H9 (cell line): ENCODE measurements around the gene LRMDA. TPM values are rescaled to one million over a fixed set of nuclear protein-coding genes. Genes with fewer than 3 reads are reported as not detected.

ENCODE experiments used
- DNase-seq: peaks from one replicate; pipeline ENCODE4 v3.0.0-alpha.2; 2017
- H2AFZ ChIP-seq: one replicate; pipeline ENCODE4 v1.6.1; 2013; ENCODE audit warnings: mild to moderate bottlenecking, low read length, control low read depth, moderate library complexity
- H2AK5ac ChIP-seq: 2 replicates; pipeline ENCODE4 v1.6.1; 2013; ENCODE audit warnings: low read length, control low read depth, mixed read lengths; ENCODE audit not compliant: insufficient read length
- H2BK120ac ChIP-seq: one replicate; pipeline ENCODE4 v1.6.1; 2013; ENCODE audit warnings: low read depth, mild to moderate bottlenecking, low read length, control low read depth, inconsistent platforms; ENCODE audit not compliant: poor library complexity, severe bottlenecking
- H2BK12ac ChIP-seq: 2 replicates; pipeline ENCODE4 v1.6.1; 2013; ENCODE audit warnings: low read length, control low read depth, mixed read lengths, low read depth; ENCODE audit not compliant: insufficient read length
- H2BK15ac ChIP-seq: 2 replicates; pipeline ENCODE4 v1.6.1; 2013; ENCODE audit warnings: low read depth, low read length, control low read depth
- H2BK20ac ChIP-seq: one replicate; pipeline ENCODE4 v1.6.1; 2013; ENCODE audit warnings: low read depth, mild to moderate bottlenecking, low read length, control low read depth, inconsistent platforms; ENCODE audit not compliant: poor library complexity, severe bottlenecking
- H2BK5ac ChIP-seq: 2 replicates; pipeline ENCODE4 v1.6.1; 2013; ENCODE audit warnings: low read length, control low read depth, mixed read lengths; ENCODE audit not compliant: insufficient read length
- H3K14ac ChIP-seq: 2 replicates; pipeline ENCODE4 v1.6.1; 2013; ENCODE audit warnings: low read length, control low read depth; ENCODE audit not compliant: insufficient read depth
- H3K18ac ChIP-seq: 2 replicates; pipeline ENCODE4 v1.6.1; 2013; ENCODE audit warnings: low read depth, mild to moderate bottlenecking, mixed read lengths, low read length, control low read depth; ENCODE audit not compliant: insufficient read length
- H3K23ac ChIP-seq: 2 replicates; pipeline ENCODE4 v1.6.1; 2013; ENCODE audit warnings: low read length, control low read depth, mixed read lengths, low read depth; ENCODE audit not compliant: insufficient read length
- H3K23me2 ChIP-seq: 2 replicates; pipeline ENCODE4 v1.6.1; 2013; ENCODE audit warnings: low read depth, mild to moderate bottlenecking, mixed read lengths, low read length, control low read depth; ENCODE audit not compliant: insufficient read length, poor library complexity, severe bottlenecking
- H3K27ac ChIP-seq: 2 replicates; pipeline ENCODE4 v1.5.1; 2013; ENCODE audit warnings: low read length, control low read depth, mixed read lengths, low read depth; ENCODE audit not compliant: insufficient read length
- H3K27me3 ChIP-seq: 2 replicates; pipeline ENCODE4 v1.6.1; 2013; ENCODE audit warnings: low read length, control low read depth, inconsistent platforms; ENCODE audit not compliant: insufficient read depth
- H3K4ac ChIP-seq: 2 replicates; pipeline ENCODE4 v1.6.1; 2013; ENCODE audit warnings: low read depth, mild to moderate bottlenecking, control low read depth, inconsistent platforms, low read length, moderate library complexity
- H3K4me1 ChIP-seq: 2 replicates; pipeline ENCODE4 v1.6.1; 2013; ENCODE audit warnings: low read length, control low read depth, inconsistent platforms; ENCODE audit not compliant: insufficient read depth
- H3K4me2 ChIP-seq: 2 replicates; pipeline ENCODE4 v1.6.1; 2013; ENCODE audit warnings: low read length, control low read depth, mixed read lengths; ENCODE audit not compliant: insufficient read length, insufficient read depth
- H3K56ac ChIP-seq: 2 replicates; pipeline ENCODE4 v1.6.1; 2013; ENCODE audit warnings: low read depth, mild to moderate bottlenecking, mixed read lengths, low read length, control low read depth; ENCODE audit not compliant: insufficient read length
- H3K79me1 ChIP-seq: 2 replicates; pipeline ENCODE4 v1.6.1; 2013; ENCODE audit warnings: low read depth, mild to moderate bottlenecking, moderate library complexity, low read length, control low read depth, inconsistent platforms; ENCODE audit not compliant: insufficient read depth, poor library complexity, severe bottlenecking
- H3K79me2 ChIP-seq: 2 replicates; pipeline ENCODE4 v1.6.1; 2013; ENCODE audit warnings: low read length, control low read depth, inconsistent platforms; ENCODE audit not compliant: insufficient read depth
- H3K9ac ChIP-seq: 2 replicates; pipeline ENCODE4 v1.6.1; 2013; ENCODE audit warnings: low read length, control low read depth, mixed read lengths; ENCODE audit not compliant: insufficient read length; ENCODE audit errors: extremely low read depth
- H3K9me3 ChIP-seq: one replicate; pipeline ENCODE4 v1.6.1; 2013; ENCODE audit warnings: low read depth, low read length, inconsistent platforms; ENCODE audit not compliant: control insufficient read depth
- H3T11ph ChIP-seq: one replicate; pipeline ENCODE4 v1.6.1; 2013; ENCODE audit warnings: mild to moderate bottlenecking, low read length, control low read depth, inconsistent platforms
- H4K20me1 ChIP-seq: one replicate; pipeline ENCODE4 v1.6.1; 2013; ENCODE audit not compliant: control insufficient read depth, insufficient read length, insufficient read depth
- H4K5ac ChIP-seq: 2 replicates; pipeline ENCODE4 v1.6.1; 2013; ENCODE audit warnings: low read depth, mild to moderate bottlenecking, mixed read lengths, low read length, control low read depth; ENCODE audit not compliant: insufficient read length
- H4K8ac ChIP-seq: replicated peaks from 2 replicates; pipeline ENCODE4 v1.6.1; 2013; ENCODE audit warnings: low read length, control low read depth, mixed read lengths, low read depth; ENCODE audit not compliant: insufficient read length
- H4K91ac ChIP-seq: 2 replicates; pipeline ENCODE4 v1.6.1; 2013; ENCODE audit warnings: low read depth, mild to moderate bottlenecking, moderate library complexity, mixed read lengths, low read length, control low read depth; ENCODE audit not compliant: insufficient read length
- H3K27ac Mint-ChIP-seq, 3 experiments: 2 replicates in 2 of 3; 3 replicates in 1 of 3; pipeline ENCODE4 v1.8.0; 2020 to 2021; ENCODE audit warnings: mixed read lengths in 3 of 3, mild to moderate bottlenecking in 1 of 3, moderate library complexity in 1 of 3
- H3K27me3 Mint-ChIP-seq: 2 replicates; pipeline ENCODE4 v1.8.0; 2021; ENCODE audit warnings: low read depth, mild to moderate bottlenecking, moderate library complexity, mixed read lengths
- H3K36me3 Mint-ChIP-seq, 3 experiments: 2 replicates in 2 of 3; 3 replicates in 1 of 3; pipeline ENCODE4 v1.8.0; 2020 to 2021; ENCODE audit warnings: low read depth in 3 of 3, mixed read lengths in 3 of 3; ENCODE audit not compliant: insufficient read depth in 1 of 3
- H3K4me1 Mint-ChIP-seq, 2 experiments: 2 replicates each; pipeline ENCODE4 v1.8.0; 2020; ENCODE audit warnings: mixed read lengths in 2 of 2
- H3K4me3 Mint-ChIP-seq, 2 experiments: 2 replicates in 1 of 2; 3 replicates in 1 of 2; pipeline ENCODE4 v1.8.0; 2020 to 2021; ENCODE audit warnings: mild to moderate bottlenecking in 2 of 2, mixed read lengths in 2 of 2, moderate library complexity in 1 of 2
- H3K9me3 Mint-ChIP-seq, 2 experiments: 2 replicates in 1 of 2; 3 replicates in 1 of 2; pipeline ENCODE4 v1.8.0; 2020; ENCODE audit warnings: mild to moderate bottlenecking in 2 of 2, mixed read lengths in 2 of 2, moderate library complexity in 1 of 2
- CTCF ChIP-seq: fragments of 200-600 bp; sonication (generic); conservative IDR thresholded peaks from 3 replicates; pipeline ENCODE4 v1.8.0; 2021; ENCODE audit warnings: antibody characterized with exemption, mild to moderate bottlenecking
- WGBS: extraction: QIAGEN DNeasy Blood & Tissue Kit; methylation state at CpG from one replicate; pipeline ENCODE4 v1.1.7; 2013; ENCODE audit warnings: missing lambda C conversion rate, low lambda C conversion rate, mixed read lengths; ENCODE audit not compliant: insufficient read length; ENCODE audit errors: extremely low coverage; 5-methylcytosine and 5-hydroxymethylcytosine counted together
- total RNA-seq: library from RNA; stranded (reverse); gene quantifications from 2 replicates; pipeline ENCODE4 v1.2.1, GENCODE V29; 2021

The LRMDA gene
- total RNA-seq, 1 experiment from 2014 or later, result 1.8 TPM

GRCh38 chr10:75497997-75498883 lies 66.8 kb downstream of the LRMDA start:
- H3K23ac ChIP-seq, result no peak overlapping the region
- H2BK20ac ChIP-seq, result no peak overlapping the region

More at GRCh38 chr10:75497997-75498883, 66.8 kb downstream of the LRMDA start:
- Histone ChIP-seq H3K18ac (no peak overlapping the region), H3K27ac (no peak overlapping the region), H3K9me3 (no peaks in the 10 kb centered on the region), H4K8ac (no peak overlapping the region), H2BK5ac (no peak overlapping the region), H2BK15ac (no peak overlapping the region), H4K91ac (no peak overlapping the region), H3K27me3 (no peaks in the 10 kb centered on the region; the same call in 1 of the 2 replicates), H2BK120ac (no peak overlapping the region), H4K20me1 (no peaks in the 10 kb centered on the region), H3K4me2 (no peak overlapping the region), H2AFZ (no peak overlapping the region), H2BK12ac (no peak overlapping the region), H3K9ac (no peak overlapping the region), H3K4ac (no peak overlapping the region), H3K14ac (no peak overlapping the region; the same call in 1 of the 2 replicates), H3K23me2 (no peaks in the 10 kb centered on the region), H3K4me1 (no peaks in the 10 kb centered on the region), H3T11ph (no peak overlapping the region), H4K5ac (no peak overlapping the region), H3K79me1 (no peaks in the 10 kb centered on the region), H3K79me2 (no peaks in the 10 kb centered on the region), H2AK5ac (no peak overlapping the region), H3K56ac (no peak overlapping the region)
- Mint-ChIP-seq H3K36me3 (no peaks in the 10 kb centered on the region), H3K4me1 (no peaks in the 10 kb centered on the region), H3K4me3 (no peak overlapping the region), H3K27ac (no peak overlapping the region; a peak in 1 of 7 replicates), H3K9me3 (no peaks in the 10 kb centered on the region), H3K27me3 (peaks cover 35% of the 10 kb centered on the region)
- WGBS, result 100% methylated on average over 1 of the region's 15 CpGs
- TF ChIP-seq CTCF, result no peak
- no peak for DNase-seq
